ENCODE data around the gene ARHGAP10.
"Not testable (repeated sequence)": the region's sequence is repeated elsewhere in the genome, so short reads cannot be mapped to it uniquely, and the experiment has no call there.

ARHGAP10 gene

GRCh38 chr4:147847751-147848590 lies 116.1 kb downstream of the ARHGAP10 start:
- no peak for DNase-seq (ENCODE audit: low read depth)

GRCh38 chr4:147848634-147849033 lies 116.7 kb downstream of the ARHGAP10 start:
- DNase-seq (ENCODE audit: low read depth): no peak

DNA sequence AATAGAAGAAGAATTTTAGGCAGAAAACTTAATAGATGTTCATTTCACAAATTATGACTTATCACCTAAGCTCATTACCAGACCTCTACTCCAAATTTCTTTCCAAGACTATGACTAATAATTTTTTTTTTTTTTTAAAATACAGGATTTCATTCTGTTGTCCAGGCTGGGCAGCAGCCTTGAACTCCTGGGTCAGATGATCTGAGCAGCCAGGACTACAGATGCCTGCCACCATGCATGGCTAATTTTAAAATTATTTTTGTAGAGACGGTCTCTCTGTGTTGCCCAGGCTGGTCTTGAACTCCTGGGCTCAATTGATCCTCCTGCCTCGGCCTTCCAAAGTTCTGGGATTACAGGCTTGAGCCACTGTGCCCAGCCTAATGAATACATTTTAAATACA lies 119.2 kb downstream of the ARHGAP10 start:
- no peak for DNase-seq (ENCODE audit: low read depth)

DNA sequence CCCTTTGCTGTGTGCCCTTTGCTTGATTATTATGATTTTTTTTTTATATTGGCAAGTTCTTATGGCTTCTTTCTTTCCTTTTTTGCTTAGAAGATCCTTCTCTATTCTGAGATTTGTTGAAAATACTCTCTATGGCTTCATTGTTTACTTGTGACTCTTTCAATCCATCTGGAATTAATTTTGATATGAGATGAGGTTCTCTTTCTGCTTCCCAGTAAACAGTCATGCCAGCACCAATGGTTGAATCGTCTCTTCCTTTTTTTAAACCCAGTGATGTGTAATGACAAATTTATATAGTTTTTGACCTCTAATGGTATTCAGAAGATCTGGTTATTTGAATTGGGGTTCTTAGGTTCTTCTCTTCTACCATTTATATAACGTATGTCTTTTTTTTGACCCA lies 121.8 kb downstream of the ARHGAP10 start:
- no peak for DNase-seq (ENCODE audit: low read depth)

DNA sequence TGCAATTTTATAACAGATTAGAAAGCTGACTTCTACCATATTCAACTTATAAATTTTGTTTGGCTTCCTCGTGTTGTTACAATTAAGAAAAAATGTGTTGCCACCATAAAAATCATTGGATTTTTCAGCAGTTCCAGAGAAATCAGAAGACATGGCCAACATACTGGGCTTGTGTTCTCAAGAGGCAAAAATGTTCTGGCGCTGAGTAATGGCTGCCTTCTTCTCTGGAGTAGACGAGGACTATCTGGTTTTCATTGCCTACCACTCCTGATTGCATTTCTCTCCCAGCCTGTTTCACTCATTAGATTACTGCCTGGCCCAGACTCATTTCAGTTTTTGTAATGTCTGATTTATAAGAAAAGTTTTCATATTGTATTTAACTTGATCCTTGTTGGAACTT lies 122.3 kb downstream of the ARHGAP10 start:
- no peak for DNase-seq (ENCODE audit: low read depth)

DNA sequence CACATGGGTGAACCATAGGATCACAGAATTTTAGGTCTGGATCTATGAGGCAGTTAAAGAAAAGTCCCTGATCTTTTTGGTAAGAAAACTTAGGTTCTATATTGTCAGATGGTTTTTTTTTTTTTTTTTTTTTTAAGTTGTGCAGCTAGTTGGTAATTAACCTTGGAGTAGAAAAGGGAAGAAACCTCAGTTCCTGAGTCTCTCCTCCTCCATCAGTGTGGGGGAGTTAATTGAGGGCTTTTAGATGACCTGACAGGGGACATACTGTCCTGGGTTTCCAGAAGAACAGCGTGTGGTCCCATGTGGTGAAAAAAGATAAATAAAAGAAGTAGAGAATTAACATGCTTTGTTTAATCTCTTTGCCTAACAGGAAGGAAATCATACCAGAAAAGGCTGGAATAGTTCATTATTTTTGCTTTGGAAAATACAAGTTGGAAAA lies 123.7 kb downstream of the ARHGAP10 start:
- no peak for DNase-seq (ENCODE audit: low read depth)

DNA sequence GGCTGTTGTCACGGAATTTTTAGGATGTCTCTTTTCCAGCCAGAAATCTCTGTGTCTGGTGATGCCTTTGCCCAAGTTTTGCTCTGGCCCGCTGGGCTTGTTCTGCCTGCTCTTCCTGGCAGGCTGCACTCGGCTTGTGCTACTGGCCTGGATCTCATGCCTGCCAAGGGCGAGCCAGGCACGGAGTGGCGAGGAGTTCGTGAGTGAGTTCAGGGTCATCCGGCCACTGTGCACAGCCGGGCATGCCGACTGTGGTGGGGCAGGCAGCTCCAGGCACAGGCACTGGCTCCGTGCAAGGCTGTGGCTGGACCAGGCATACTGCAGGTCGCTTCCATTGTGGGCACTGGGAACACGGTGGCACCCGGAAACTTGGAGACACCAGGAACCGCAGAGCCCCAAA lies 129.1 kb downstream of the ARHGAP10 start:
- DNase-seq (ENCODE audit: low read depth): no peak

DNA sequence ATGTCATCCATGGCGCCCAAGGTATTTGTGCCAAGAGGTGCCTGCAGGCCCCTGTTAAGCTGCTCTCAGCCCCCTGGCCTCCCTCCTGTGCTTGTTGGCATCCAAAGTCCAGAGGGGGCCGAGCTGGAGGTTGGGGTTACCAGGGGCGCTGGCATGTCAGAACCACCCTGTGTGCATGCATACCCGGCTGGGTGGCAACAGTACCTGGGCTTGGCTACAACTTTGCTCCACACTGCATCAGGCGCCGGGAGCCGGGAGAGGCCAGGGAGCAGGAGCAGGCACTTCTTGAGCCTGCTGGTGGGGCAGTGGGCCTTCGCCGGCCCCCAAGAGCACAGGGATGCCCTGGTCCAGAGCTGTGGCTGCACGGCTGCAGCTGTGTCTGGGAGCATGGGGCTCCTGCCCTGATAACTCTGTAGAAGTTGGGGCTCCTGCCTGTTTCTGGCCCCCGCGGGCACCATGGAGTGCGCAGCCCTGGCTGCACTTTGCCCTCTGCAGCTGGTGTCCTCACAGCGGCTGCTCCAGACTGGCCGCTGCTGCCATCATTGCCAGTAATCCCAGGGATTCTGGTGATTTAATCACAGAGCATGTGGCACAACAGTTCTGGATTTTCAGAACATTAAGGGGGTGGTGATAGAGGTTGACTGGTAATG lies 130.3 kb downstream of the ARHGAP10 start:
- no peak for DNase-seq (ENCODE audit: low read depth)

DNA sequence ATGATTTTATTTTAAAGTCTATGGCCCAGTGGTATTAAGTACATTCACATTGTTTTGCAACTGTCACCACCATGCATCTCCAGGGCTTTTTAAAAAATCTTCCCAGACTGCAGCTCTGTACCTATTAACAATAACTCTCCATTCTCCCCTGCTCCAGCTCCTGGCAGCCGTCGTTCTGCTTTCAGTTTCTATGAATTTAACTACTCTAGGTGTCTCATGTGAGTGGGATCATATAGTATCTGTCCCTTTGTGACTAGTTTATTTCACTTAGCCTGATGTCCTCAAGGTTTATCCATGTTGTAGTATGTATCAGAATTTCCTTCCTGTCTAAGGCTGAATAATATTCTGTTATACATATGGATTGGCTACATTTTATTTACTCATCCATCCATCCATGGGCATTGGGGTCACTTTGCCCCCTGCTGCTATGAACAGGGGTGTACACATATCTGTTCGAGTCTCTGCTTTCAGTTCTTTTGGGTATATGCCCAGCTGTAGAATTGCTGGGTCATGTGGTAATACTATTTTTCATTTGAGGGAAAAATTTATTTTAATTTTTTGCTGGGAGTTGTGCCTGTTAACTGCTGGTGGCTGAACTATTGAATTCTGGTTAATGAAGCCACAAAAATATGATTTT lies 131.3 kb downstream of the ARHGAP10 start:
- DNase-seq (ENCODE audit: low read depth): no peak

DNA sequence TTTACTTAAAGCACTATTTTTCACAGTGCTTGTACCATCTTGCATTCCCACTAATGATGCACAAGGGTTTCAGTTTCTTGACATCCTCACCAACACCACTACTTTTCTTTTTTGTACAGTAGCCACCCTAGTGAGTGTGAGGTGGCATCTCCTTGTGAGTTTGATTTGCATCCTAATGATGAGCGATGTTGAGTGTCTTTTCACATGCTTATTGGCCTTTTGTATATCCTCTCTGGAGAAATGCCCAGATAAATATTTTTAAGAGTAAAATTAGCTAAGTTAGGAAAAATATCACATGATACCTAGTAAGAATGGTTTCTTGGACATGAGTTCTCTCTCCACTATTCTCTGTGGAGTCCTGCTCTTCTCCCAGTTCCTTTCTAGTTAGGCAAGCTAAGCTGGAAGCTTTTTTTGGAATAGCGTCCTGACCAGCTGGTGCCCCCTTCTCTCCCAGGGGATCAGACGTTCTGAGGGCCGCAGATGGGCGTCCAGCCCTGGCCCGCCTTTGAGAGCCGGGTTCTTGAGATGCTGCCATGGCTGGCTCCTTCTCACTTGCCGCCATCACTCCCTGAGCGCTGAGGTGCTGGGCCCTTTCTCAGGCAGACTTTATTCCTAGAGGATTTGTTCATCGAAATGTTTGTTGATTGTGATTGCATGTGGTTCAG lies 132.1 kb downstream of the ARHGAP10 start:
- no peak for DNase-seq (ENCODE audit: low read depth)

DNA sequence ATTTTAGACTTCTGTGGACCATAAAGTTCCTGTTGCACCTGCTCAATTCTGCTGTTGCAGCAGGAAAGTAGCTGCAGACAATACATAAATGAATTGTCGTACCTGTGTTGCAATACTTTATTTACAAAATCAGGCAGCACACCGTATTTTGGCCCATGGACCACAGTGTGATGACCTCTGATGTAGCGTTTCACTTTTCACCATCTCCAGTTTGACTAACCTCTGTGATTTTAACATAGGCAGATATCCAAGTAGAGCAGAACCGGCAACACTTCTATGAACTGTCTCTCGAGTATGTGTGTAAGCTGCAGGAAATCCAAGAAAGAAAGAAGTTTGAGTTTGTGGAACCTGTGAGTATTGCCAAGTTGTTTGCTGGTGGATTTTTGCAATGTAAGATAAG lies 132.7 kb downstream of the ARHGAP10 start:
- DNase-seq (ENCODE audit: low read depth): no peak

- DNase-seq (ENCODE audit: low read depth): no peak
These were observed 134.0 kb downstream of the ARHGAP10 start for GRCh38 chr4:147865926-147866325.

GRCh38 chr4:147866532-147867271 lies 134.8 kb downstream of the ARHGAP10 start:
- peak; percentile 68 for DNase-seq (ENCODE audit: low read depth)

DNA sequence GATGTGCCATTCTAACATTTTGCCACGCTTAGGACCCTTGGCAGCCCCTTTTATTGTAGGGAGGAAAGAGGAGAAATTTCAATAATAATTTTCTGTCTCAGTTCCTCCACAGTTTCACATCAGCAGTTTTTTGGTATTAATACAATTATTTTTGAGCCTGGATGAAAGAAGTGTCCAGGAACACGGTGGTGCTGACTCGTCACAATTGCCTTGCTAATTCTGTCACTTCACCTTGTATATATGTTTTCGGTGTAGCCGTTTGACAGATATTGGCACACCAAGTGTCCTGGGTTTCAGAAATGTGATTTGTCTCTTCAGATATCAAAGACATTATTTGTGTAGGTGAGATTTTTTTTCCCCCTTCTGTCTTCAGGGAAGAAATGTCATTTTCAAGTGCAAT lies 142.2 kb downstream of the ARHGAP10 start:
- no peak for DNase-seq (ENCODE audit: low read depth)

GRCh38 chr4:147877308-147877771 lies 145.5 kb downstream of the ARHGAP10 start:
- no peak for DNase-seq (ENCODE audit: low read depth)

DNA sequence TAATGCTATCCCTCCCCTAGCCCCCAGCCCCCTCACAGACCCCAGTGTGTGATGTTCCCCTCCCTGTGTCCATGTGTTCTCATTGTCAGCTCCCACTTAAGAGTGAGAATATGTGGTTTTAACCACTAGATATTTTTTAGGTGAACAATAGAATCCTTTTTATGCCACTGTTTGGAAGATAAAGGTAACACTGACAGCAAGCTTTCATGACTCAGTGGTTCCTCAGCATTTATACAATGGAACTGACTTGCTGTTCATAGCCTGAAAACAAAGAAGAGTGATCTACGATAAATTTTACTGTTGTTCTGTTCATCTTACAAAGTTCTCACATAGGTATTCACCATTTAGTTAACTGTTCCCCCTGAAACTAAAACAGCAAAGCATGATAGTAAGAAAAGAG lies 147.8 kb downstream of the ARHGAP10 start:
- no peak for DNase-seq (ENCODE audit: low read depth)

DNA sequence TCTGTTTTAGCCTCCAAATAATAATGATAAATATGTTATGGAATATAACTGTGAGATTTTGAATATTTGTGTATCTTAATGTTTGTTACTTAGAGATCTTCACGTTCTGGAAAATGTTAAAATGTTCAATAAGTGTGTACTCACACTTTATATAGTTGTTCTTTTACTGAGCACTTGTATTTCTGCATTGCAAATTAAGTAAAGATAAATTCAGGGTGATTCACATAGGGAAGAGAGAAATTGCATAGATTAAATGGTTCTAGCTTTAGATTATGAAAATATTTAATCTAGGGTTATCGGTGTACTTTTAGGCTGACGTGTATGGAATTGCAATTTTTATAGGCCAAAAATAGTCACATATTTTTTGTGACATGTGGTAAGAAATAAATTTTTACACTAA lies 148.6 kb downstream of the ARHGAP10 start:
- no peak for DNase-seq (ENCODE audit: low read depth)

DNA sequence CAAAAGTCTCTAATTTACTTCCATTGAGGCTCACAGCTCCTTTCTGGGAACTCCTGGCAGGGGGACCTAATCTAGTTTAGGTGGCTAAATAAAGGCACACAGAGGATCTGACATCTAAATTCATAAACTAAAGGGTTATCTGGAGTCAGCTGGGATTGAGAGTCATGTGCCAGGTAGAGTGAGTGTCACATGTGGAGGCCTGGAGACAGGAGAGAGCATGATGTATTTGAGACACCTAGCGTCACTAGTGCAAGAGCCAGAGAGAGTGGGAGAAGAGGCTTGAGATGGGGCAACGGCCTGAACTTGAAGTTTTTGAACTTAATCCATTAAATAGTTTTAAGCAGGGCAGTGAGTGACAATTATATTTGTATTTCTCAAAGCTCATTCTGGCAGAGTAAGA lies 152.6 kb downstream of the ARHGAP10 start:
- no peak for DNase-seq (ENCODE audit: low read depth)

DNA sequence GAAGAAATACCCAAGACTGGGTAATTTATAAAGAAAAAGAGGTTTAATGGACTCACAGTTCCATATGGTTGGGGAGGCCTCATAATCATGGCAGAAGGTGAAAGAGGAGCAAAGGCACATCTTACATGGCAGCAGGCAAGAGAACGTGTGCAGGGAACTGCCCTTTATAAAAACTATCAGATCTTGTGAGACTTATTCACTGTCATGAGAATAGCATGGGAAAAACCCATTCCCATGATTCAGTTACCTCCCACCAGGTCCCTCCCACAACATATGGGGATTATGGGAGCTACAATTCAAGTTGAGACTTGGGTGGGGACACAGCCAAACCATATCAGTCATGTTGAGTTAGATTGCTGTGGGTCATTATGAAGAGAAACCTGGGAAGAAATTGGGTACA lies 153.3 kb downstream of the ARHGAP10 start:
- DNase-seq (ENCODE audit: low read depth): not testable (repeated sequence)

GRCh38 chr4:147891476-147892115 lies 159.7 kb downstream of the ARHGAP10 start:
- DNase-seq (ENCODE audit: low read depth): no peak

- DNase-seq (ENCODE audit: low read depth): no peak
These were observed 167.6 kb downstream of the ARHGAP10 start for GRCh38 chr4:147899512-147899911.

Measured in stimulated activated CD8-positive, alpha-beta memory T cell treated with anti-CD3 and anti-CD28 coated beads, Interleukin-12 subunit alpha, Interleukin-12 subunit beta, amount 100 ng/mL, for 4 hours (primary cell).